SU-DHL-6 (cell line): Measurements from ENCODE around the gene CLCN7.

ENCODE experiments used
- H2AFZ ChIP-seq: fragments of 200-600 bp; sonication (generic); 2 replicates; pipeline ENCODE4 v1.6.1; 2014; ENCODE audit warnings: low read depth, mild to moderate bottlenecking, moderate library complexity, mixed read lengths, antibody characterized with exemption, low read length; ENCODE audit not compliant: severe bottlenecking
- H3F3A ChIP-seq: fragments of 200-600 bp; shearing (Covaris generic); 2 replicates; pipeline ENCODE4 v1.6.0; 2016; ENCODE audit warnings: antibody characterized with exemption, mild to moderate bottlenecking; ENCODE audit not compliant: insufficient read depth
- H3K27ac ChIP-seq: fragments of 200-600 bp; sonication (generic); 2 replicates; pipeline ENCODE4 v1.5.1; 2016; ENCODE audit warnings: low read depth, mild to moderate bottlenecking, low read length, moderate library complexity, mixed read lengths
- H3K27me3 ChIP-seq: fragments of 200-600 bp; sonication (generic), shearing (Covaris generic); 2 replicates; pipeline ENCODE4 v1.6.0; 2014; ENCODE audit warnings: mild to moderate bottlenecking, low read length
- H3K36me3 ChIP-seq: fragments of 200-600 bp; sonication (generic); 2 replicates; pipeline ENCODE4 v1.6.1; 2014; ENCODE audit warnings: mild to moderate bottlenecking, low read length, mixed read lengths
- H3K4me2 ChIP-seq: fragments of 300-600, 200-600 bp; shearing (Covaris generic), sonication (generic); 2 replicates; pipeline ENCODE4 v1.6.0; 2014; ENCODE audit warnings: low read length, low read depth, mild to moderate bottlenecking; ENCODE audit not compliant: poor library complexity, severe bottlenecking
- H3K4me3 ChIP-seq: fragments of 200-600 bp; sonication (generic); 2 replicates; pipeline ENCODE4 v1.5.1; 2014; ENCODE audit warnings: antibody characterized with exemption, low read length, mild to moderate bottlenecking, mixed read lengths; ENCODE audit not compliant: insufficient read depth, poor library complexity, severe bottlenecking
- H3K79me2 ChIP-seq: fragments of 200-600 bp; sonication (generic); 2 replicates; pipeline ENCODE4 v1.6.1; 2014; ENCODE audit warnings: mild to moderate bottlenecking, low read length, moderate library complexity; ENCODE audit not compliant: insufficient read depth
- H3K9ac ChIP-seq: fragments of 200-600 bp; sonication (generic); 2 replicates; pipeline ENCODE4 v1.7.0; 2014; ENCODE audit warnings: mild to moderate bottlenecking, low read length
- H3K9me2 ChIP-seq: fragments of 200-600 bp; sonication (generic); replicated peaks from 2 replicates; pipeline ENCODE4 v1.6.1; 2014; ENCODE audit warnings: low read length; ENCODE audit not compliant: insufficient read depth
- H3K9me3 ChIP-seq: fragments of 200-600 bp; sonication (generic); 2 replicates; pipeline ENCODE4 v1.6.1; 2014; ENCODE audit warnings: low read length, mixed read lengths; ENCODE audit not compliant: insufficient read depth
- H4K20me1 ChIP-seq: fragments of 200-600 bp; sonication (generic); 2 replicates; pipeline ENCODE4 v1.6.1; 2014; ENCODE audit warnings: low read depth, mild to moderate bottlenecking, antibody characterized with exemption, low read length, moderate library complexity, mixed read lengths
- EZH2phosphoT487 ChIP-seq: fragments of 200-600 bp; sonication (generic), shearing (Covaris generic); conservative IDR thresholded peaks from 2 replicates; pipeline ENCODE4 v1.6.1; 2018; ENCODE audit warnings: mild to moderate bottlenecking, antibody characterized with exemption, low read length, moderate library complexity, mixed read lengths
- TF ChIP-seq, protein P1 (sequence below): fragments of 200-600 bp; sonication (generic); IDR thresholded peaks from one replicate; pipeline ENCODE4 v1.5.1; 2017; ENCODE audit warnings: antibody characterized with exemption, mild to moderate bottlenecking, low read length, moderate library complexity; ENCODE audit not compliant: insufficient read depth, poor library complexity, severe bottlenecking

Gene CLCN7

DNA sequence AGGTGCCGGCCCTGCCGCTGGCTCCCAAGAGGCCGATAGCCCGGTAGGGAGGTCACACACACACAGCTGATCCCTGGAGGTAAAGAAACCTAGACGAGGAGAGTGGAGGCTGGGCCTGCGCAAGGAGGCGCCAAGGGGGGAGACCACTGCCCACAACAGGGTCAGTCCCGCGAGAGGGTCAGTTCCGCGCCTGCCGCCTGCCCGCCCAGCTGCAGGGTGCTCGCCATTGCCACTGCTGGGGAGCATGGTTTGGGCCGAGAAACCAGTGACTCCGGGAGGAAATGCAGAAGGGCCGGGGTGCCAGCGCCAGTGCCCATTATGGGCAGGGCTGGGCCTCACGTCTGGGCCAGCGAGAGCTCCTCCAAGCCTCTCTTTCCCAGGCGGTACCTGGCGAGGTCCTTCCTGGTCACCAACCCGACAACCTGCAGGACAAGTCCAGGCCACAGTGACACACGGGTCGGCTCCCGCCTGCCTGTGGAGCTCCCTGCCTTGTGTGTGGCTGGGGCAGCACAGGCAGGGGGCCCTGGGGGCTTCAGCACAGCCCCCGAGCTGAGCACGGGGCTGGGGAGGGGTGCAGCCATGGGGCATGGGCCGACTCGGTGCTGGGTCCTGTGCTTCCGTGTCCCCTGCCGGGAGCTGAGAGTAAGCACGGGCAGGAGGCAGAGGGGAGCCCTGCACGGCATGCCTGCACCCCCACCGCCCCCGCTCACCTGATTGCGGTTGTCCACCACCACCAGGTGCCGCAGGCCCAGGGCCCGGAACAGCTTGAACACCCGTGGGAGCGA is 28.3 kb downstream of the CLCN7 start:
- H2AFZ ChIP-seq: no peak overlapping the region
- H3K9ac ChIP-seq: no peak overlapping the region
- H3K4me3 ChIP-seq: no peak overlapping the region
- no peaks in the 10 kb centered on the region for H3F3A ChIP-seq
- TF ChIP-seq, protein P1, sequence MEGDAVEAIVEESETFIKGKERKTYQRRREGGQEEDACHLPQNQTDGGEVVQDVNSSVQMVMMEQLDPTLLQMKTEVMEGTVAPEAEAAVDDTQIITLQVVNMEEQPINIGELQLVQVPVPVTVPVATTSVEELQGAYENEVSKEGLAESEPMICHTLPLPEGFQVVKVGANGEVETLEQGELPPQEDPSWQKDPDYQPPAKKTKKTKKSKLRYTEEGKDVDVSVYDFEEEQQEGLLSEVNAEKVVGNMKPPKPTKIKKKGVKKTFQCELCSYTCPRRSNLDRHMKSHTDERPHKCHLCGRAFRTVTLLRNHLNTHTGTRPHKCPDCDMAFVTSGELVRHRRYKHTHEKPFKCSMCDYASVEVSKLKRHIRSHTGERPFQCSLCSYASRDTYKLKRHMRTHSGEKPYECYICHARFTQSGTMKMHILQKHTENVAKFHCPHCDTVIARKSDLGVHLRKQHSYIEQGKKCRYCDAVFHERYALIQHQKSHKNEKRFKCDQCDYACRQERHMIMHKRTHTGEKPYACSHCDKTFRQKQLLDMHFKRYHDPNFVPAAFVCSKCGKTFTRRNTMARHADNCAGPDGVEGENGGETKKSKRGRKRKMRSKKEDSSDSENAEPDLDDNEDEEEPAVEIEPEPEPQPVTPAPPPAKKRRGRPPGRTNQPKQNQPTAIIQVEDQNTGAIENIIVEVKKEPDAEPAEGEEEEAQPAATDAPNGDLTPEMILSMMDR: no peak
- TF ChIP-seq EZH2phosphoT487: no peak
- no peaks in the 10 kb centered on the region for H4K20me1 ChIP-seq
- no peaks in the 10 kb centered on the region for H3K9me3 ChIP-seq
- no peaks in the 10 kb centered on the region for H3K36me3 ChIP-seq
- no peak overlapping the region for H3K4me2 ChIP-seq
- no peaks in the 10 kb centered on the region for H3K9me2 ChIP-seq
- no peak overlapping the region for H3K27ac ChIP-seq
- H3K79me2 ChIP-seq: no peaks in the 10 kb centered on the region
- no peaks in the 10 kb centered on the region for H3K27me3 ChIP-seq

DNA sequence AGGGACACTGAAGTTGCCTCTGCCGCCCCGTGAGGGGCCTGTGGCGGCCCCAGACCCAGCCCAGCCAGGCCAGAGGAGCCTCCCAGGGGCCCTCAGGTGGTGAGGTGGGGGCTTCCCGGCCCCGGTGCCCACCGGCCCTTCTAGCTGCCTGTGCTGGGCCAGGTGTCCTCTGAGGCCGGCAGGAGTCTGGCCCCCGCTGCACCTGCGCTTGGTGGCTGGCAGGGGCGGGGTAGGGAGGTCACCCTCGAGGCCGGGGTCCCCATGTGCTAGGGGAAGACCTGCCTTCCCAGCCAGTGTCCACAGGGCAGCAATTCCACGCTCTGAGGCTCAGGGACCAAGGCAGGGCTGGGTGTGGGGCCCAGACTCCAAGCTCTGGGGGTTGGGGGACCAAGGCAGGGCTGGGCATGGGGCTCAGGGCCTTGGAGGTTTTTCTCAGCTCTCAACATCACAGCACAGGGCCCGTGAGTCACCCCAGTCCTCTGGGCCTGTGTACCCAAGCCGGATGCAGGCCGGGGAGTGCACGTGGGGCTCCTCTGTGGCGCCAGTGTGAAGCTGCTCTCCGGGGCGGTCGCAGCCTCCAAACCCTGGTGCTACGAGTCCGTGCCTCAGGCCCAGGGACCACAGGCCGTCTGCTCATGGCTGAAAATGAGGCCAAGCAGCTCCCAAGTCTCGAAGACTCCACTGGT is 29.2 kb downstream of the CLCN7 start:
- Histone ChIP-seq H3K79me2 (no peaks in the 10 kb centered on the region), H2AFZ (no peak overlapping the region), H3K9me3 (no peaks in the 10 kb centered on the region), H3F3A (no peaks in the 10 kb centered on the region), H4K20me1 (no peaks in the 10 kb centered on the region), H3K27me3 (no peaks in the 10 kb centered on the region), H3K36me3 (no peaks in the 10 kb centered on the region), H3K27ac (no peak overlapping the region), H3K9ac (no peak overlapping the region), H3K4me3 (no peak overlapping the region), H3K4me2 (no peak overlapping the region), H3K9me2 (no peaks in the 10 kb centered on the region)
- TF ChIP-seq EZH2phosphoT487: no peak
- TF ChIP-seq, protein P1: no peak

DNA sequence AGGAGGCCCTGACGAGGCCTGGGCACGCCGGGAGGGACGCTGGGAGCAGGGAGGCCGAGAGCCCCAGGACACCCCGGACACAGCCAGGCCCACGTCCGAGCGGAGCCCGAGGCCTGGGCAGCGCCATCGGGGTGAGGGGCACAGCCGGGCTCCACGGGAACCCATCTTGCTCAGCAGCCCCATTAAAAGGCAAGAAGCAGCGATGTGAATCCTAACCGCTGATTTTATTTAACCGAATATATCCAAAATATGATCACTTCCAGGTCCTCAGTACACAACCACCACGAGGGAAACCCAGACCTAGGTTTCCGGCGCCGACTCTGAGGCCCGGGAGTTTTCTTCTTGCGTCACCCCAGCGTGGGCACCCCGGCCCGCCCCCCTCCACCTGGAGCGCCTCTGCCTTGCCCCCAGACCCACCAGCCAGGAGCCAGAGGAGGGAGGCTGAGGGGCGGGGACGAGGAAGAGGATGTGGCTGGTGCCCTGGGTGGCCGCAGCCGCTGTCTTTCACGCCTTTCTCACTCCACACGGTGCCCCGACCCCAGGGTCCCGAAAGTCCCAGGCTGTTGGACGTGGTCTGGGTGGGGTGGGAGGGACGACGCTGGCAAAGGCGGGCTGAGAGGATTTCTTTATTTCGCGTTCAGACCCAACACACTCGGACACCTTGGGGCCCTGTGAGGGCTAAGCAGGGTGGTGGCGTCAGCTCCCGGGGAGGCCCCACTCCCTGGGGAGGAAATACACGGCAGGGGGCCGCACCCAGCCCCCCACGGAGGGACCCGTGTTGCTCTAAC is 29.9 kb downstream of the CLCN7 start:
- no peaks in the 10 kb centered on the region for H4K20me1 ChIP-seq
- no peak for TF ChIP-seq EZH2phosphoT487
- TF ChIP-seq, protein P1: no peak
- no peak overlapping the region for H2AFZ ChIP-seq
- H3K27ac ChIP-seq: no peak overlapping the region
- no peaks in the 10 kb centered on the region for H3K79me2 ChIP-seq
- no peak overlapping the region for H3K4me3 ChIP-seq
- no peaks in the 10 kb centered on the region for H3K27me3 ChIP-seq
- H3K9me3 ChIP-seq: no peaks in the 10 kb centered on the region
- H3F3A ChIP-seq: no peaks in the 10 kb centered on the region
- H3K9ac ChIP-seq: no peak overlapping the region
- no peak overlapping the region for H3K4me2 ChIP-seq
- no peaks in the 10 kb centered on the region for H3K9me2 ChIP-seq
- no peaks in the 10 kb centered on the region for H3K36me3 ChIP-seq
